Ishikawa (cell line): ENCODE data around the gene CRY1.

Experiments used
- CEBPB ChIP-seq: IDR thresholded peaks from 2 replicates; pipeline ENCODE4 v1.6.1; 2012
- CREB1 ChIP-seq: IDR thresholded peaks from 2 replicates; pipeline ENCODE4 v1.6.1; 2012; ENCODE audit warnings: low read depth
- EGR1 ChIP-seq: IDR thresholded peaks from 2 replicates; pipeline ENCODE4 v1.6.1; 2012
- EP300 ChIP-seq: IDR thresholded peaks from 2 replicates; pipeline ENCODE4 v1.6.1; 2012; ENCODE audit warnings: borderline replicate concordance
- FOXM1 ChIP-seq: IDR thresholded peaks from 2 replicates; pipeline ENCODE4 v1.6.1; 2012; ENCODE audit warnings: low read depth, borderline replicate concordance
- NFIC ChIP-seq: IDR thresholded peaks from 2 replicates; pipeline ENCODE4 v1.6.1; 2012
- RAD21 ChIP-seq: IDR thresholded peaks from 2 replicates; pipeline ENCODE4 v1.6.1; 2012; ENCODE audit warnings: low read depth
- REST ChIP-seq: IDR thresholded peaks from 2 replicates; pipeline ENCODE4 v1.6.1; 2012; ENCODE audit warnings: low read depth, mild to moderate bottlenecking
- TAF1 ChIP-seq: IDR thresholded peaks from 2 replicates; pipeline ENCODE4 v1.6.1; 2012; ENCODE audit warnings: low read depth, mild to moderate bottlenecking
- TCF12 ChIP-seq: IDR thresholded peaks from 2 replicates; pipeline ENCODE4 v1.6.1; 2012; ENCODE audit warnings: low read depth
- TEAD4 ChIP-seq: IDR thresholded peaks from 2 replicates; pipeline ENCODE4 v1.6.1; 2012
- USF1 ChIP-seq: IDR thresholded peaks from 2 replicates; pipeline ENCODE4 v1.6.1; 2012
- YY1 ChIP-seq: IDR thresholded peaks from 2 replicates; pipeline ENCODE4 v1.6.1; 2012; ENCODE audit warnings: low read depth
- ZBTB7A ChIP-seq: IDR thresholded peaks from 2 replicates; pipeline ENCODE4 v1.6.1; 2012; ENCODE audit warnings: low read depth
- TF ChIP-seq, protein P1 (sequence below): IDR thresholded peaks from 2 replicates; pipeline ENCODE4 v1.6.1; 2012

The CRY1 gene

DNA sequence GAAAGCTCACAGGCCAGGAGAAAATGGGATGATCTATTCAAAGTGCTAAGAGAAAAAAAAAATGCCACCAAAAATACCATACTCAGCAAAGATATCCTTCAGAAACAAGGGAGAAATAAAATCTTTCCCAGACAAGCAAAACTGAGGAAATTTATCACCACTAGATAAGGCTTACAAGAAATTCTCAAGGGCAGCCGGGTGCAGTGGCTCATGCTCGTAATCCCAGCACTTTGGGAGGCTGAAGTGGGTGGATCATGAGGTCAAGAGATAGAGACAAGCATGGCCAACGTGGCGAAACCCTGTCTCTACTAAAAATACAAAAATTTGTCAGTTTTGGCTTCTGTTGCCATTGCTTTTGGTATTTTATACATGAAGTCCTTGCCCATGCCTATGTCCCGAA, 48.2 kb downstream of the CRY1 start:
- TF ChIP-seq REST = no peak
- no peak for TF ChIP-seq EGR1
- TF ChIP-seq RAD21 = no peak
- no peak for TF ChIP-seq CREB1
- TF ChIP-seq YY1 = no peak
- no peak for TF ChIP-seq USF1
- no peak for TF ChIP-seq TEAD4
- TF ChIP-seq NFIC = no peak
- no peak for TF ChIP-seq ZBTB7A
- TF ChIP-seq TCF12 = no peak
- no peak for TF ChIP-seq TAF1
- TF ChIP-seq, protein P1, sequence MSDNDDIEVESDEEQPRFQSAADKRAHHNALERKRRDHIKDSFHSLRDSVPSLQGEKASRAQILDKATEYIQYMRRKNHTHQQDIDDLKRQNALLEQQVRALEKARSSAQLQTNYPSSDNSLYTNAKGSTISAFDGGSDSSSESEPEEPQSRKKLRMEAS = no peak
- no peak for TF ChIP-seq CEBPB
- no peak for TF ChIP-seq FOXM1
- no peak for TF ChIP-seq EP300

DNA sequence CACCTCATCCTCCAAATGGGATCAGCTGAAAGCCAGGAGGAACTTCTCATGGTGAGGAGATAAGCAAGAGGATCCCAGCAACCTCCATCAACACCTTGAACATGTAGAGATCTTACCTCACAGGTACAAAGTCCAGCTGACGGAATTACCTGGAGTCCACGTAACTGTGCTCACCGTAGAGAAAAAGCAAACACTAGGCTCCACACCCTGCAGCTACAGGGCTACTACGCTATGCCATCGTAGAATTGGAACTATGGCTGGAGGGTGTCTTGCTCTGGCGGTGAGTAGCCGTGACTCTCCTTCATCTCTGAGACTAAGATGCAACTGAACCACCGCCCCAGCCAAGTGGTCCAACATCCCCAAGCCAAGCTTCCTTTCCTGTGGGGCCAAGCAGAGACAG, 50.5 kb downstream of the CRY1 start:
- no peak for TF ChIP-seq ZBTB7A
- TF ChIP-seq EP300 = no peak
- no peak for TF ChIP-seq YY1
- TF ChIP-seq USF1 = no peak
- TF ChIP-seq, protein P1 = no peak
- no peak for TF ChIP-seq TEAD4
- no peak for TF ChIP-seq REST
- no peak for TF ChIP-seq NFIC
- no peak for TF ChIP-seq TAF1
- TF ChIP-seq RAD21 = no peak
- TF ChIP-seq FOXM1 = no peak
- no peak for TF ChIP-seq CEBPB
- no peak for TF ChIP-seq EGR1
- TF ChIP-seq CREB1 = no peak
- TF ChIP-seq TCF12 = no peak

DNA sequence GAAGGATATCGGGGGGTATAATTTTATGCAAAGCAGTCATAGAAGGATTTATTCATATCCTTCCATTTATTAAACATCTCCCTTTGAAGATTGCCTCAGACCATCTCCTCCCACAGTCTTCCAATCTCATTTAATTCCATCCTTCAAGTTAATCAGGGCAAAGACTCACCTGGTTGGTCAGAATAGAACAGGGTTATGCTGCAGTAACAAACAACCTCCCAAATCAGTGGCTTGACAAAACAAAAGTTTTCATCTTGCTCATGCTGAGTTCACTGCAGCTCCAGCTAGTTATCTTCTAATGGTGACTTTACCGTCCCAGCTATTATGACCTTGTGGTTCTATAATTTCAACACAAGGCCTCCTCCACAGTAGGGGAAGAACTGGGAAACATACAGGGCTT, 57.6 kb downstream of the CRY1 start:
- TF ChIP-seq NFIC = no peak
- TF ChIP-seq TCF12 = no peak
- no peak for TF ChIP-seq TEAD4

GRCh38 chr12:107033758-107034739, 59.3 kb downstream of the CRY1 start:
- TF ChIP-seq CREB1 (no peak), TAF1 (no peak), EGR1 (no peak), REST (no peak), TCF12 (no peak), CEBPB (no peak), USF1 (no peak), YY1 (no peak), RAD21 (no peak), TEAD4 (no peak), ZBTB7A (no peak), FOXM1 (no peak), NFIC (no peak), EP300 (no peak)
- TF ChIP-seq, protein P1 = no peak
